Right lobe of liver (tissue), 4 donors: Measurements from ENCODE around the gene PDE10A.

Source experiments
- CTCF ChIP-seq, 4 donors: fragments of 200-600 bp in 3 of 4; fragments of 450-650 bp in 1 of 4; IDR thresholded peaks; one replicate each; pipeline versions ENCODE4 v1.5.1 to v1.8.0; 2016 to 2022; ENCODE audit warnings: antibody characterized with exemption in 4 of 4, mild to moderate bottlenecking in 2 of 4
- POLR2A ChIP-seq: fragments of 450-650 bp; IDR thresholded peaks from one replicate; pipeline ENCODE4 v1.6.1; 2017; ENCODE audit warnings: antibody characterized with exemption, mild to moderate bottlenecking
- donor health status: DM: no; HTN: no; CAD: no.
- donor health status: DM: no; HTN: no; CAD: no.
- donor health status: DM: no; HTN: yes; CAD: no.

- TF ChIP-seq CTCF (IDR thresholded peaks at IDR 0.05): no peak
- no peak for TF ChIP-seq POLR2A
Observed at GRCh38 chr6:165702669-165703068, 39.6 kb upstream of the PDE10A start.
